B cell (primary cell): ENCODE results near the gene SRSF2.

Source experiments
- EZH2 ChIP-seq: IDR thresholded peaks from 2 replicates; pipeline ENCODE4 v1.6.1; 2012; ENCODE audit warnings: borderline replicate concordance, low read depth, mild to moderate bottlenecking, moderate library complexity, low read length; ENCODE audit not compliant: insufficient read depth, poor library complexity, severe bottlenecking
- TF ChIP-seq, protein P1 (sequence below): fragments of 200-600 bp; IDR thresholded peaks from one replicate; pipeline ENCODE4 v1.8.0; 2022; ENCODE audit warnings: antibody characterized with exemption, mild to moderate bottlenecking

GRCh38 chr17:76747716-76748363 lies 10.7 kb upstream of the SRSF2 start:
- TF ChIP-seq, protein P1, sequence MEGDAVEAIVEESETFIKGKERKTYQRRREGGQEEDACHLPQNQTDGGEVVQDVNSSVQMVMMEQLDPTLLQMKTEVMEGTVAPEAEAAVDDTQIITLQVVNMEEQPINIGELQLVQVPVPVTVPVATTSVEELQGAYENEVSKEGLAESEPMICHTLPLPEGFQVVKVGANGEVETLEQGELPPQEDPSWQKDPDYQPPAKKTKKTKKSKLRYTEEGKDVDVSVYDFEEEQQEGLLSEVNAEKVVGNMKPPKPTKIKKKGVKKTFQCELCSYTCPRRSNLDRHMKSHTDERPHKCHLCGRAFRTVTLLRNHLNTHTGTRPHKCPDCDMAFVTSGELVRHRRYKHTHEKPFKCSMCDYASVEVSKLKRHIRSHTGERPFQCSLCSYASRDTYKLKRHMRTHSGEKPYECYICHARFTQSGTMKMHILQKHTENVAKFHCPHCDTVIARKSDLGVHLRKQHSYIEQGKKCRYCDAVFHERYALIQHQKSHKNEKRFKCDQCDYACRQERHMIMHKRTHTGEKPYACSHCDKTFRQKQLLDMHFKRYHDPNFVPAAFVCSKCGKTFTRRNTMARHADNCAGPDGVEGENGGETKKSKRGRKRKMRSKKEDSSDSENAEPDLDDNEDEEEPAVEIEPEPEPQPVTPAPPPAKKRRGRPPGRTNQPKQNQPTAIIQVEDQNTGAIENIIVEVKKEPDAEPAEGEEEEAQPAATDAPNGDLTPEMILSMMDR, result no peak
- TF ChIP-seq EZH2, result no peak
